ENCODE data around the gene MAP3K13.
A peak's percentile ranks its signal among the peaks of the same experiment; 100 is the strongest.

MAP3K13 gene

DNA sequence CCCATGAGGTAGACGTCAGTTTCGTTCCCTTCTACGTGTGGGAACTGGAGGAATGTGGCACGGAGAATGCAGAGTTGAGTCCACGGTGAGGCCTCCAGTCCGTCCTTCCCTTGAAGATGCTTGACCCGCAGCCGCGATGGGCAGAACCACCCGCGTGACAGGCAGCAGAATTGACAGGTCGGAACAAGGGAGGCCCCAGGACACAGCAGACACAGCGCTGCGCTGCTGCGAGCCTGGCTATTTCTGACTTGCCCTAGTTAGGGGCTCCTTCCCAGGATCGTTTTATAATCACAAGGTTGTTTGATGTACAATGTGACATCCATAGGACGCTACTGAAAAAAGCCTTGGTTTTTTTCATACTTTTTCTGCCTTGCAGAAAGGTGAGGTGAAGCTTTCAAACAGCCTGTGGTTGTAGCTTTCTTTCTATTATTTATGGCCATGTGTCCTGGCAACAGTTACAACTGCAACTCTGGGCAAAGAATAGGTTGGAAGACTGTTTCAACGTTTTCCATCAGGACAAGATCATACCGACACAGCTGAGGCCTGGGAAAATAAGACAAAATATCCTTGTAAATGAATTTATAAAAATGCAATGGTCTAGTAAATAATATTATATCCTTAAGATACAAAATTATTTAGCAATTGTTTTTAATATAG lies 145.5 kb downstream of the MAP3K13 start:
- no peak for DNase-seq (ENCODE audit: low read depth in 2 of 2)

GRCh38 chr3:185511711-185512110 lies 148.8 kb downstream of the MAP3K13 start:
- no peak for DNase-seq (ENCODE audit: low read depth in 2 of 2)

DNA sequence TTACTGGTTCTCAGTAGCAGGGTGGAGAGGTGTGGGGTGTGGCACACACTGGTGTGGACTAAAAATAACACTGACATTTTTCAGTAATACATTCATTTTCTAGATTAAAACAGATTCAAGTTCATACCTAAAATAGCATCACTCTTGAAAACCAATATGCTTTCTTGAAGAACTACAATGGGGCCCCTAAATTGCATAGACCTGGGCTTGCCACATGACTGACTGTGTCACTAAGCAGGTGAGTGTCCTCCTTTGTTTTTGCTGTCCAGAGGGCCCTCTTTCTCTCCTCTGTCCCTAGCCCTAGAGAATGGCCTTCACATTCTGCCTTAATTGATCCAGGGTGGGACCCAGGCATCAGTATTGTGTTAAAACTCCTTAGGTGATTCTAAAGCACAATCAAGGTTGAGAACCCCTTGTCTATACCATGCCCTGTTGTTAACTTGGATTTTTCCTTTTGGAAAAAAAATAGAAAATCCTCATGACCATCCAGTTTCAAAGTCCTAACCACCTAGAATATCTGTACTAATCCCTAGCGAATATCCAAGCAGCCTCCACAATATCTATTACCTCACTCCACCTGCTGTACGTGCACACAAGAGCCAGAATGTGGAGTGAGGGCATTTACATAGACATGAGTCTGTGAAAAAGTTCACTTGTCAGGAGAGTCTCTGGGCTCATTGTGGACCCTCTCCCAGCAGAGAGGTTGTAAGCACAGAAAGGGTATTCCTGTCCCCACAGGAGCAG lies 154.6 kb downstream of the MAP3K13 start:
- no peak for DNase-seq (ENCODE audit: low read depth in 2 of 2)

GRCh38 chr3:185519021-185519420 lies 156.1 kb downstream of the MAP3K13 start:
- no peak for DNase-seq (ENCODE audit: low read depth in 2 of 2)

DNA sequence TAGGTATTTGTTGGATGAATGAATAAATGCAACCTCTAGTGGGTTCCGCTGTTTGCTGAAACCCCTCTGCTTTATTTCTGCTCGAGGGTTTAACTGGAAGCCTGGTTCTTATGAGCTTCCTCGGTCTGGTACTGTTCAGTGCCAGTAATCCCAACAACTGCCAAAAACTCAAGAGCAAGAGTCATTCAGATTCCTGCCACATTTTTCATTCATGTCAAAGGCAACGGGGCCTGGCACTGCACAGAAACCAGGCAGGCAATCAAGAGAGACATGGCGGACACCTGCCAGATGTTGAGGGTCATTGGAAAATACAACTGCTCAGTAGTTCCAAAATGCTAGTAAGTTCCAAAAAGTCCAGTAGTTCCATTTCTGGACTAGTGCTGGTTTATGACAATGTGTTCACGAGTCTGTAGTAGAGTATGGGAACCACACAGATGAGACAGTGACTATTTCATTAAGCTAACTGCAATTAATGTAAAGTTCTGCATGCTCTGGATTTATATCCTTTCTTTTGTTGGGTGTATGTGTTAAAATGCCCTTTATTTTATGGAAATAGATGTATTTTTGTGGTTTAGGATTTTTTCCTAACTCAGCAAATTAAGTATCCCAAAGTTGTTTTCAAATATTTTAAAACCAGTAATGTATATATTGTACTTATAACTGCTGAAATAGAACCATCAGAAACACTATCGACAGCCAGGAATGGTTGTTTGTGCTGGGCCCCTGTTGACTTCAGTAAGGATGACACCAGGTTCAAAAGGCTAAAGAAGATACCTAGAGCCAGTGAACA lies 158.6 kb downstream of the MAP3K13 start:
- no peak for DNase-seq (ENCODE audit: low read depth in 2 of 2)

GRCh38 chr3:185526349-185526951 lies 163.5 kb downstream of the MAP3K13 start:
- DNase-seq (ENCODE audit: low read depth in 2 of 2), result no peak

- DNase-seq (ENCODE audit: low read depth in 2 of 2), result no peak
These were observed 164.4 kb downstream of the MAP3K13 start for GRCh38 chr3:185527364-185527763.

- DNase-seq (ENCODE audit: low read depth in 2 of 2), result no peak
These were observed 165.6 kb downstream of the MAP3K13 start for GRCh38 chr3:185528532-185528931.

- DNase-seq (ENCODE audit: low read depth in 2 of 2), result no peak
These were observed 167.9 kb downstream of the MAP3K13 start for GRCh38 chr3:185530856-185531255.

DNA sequence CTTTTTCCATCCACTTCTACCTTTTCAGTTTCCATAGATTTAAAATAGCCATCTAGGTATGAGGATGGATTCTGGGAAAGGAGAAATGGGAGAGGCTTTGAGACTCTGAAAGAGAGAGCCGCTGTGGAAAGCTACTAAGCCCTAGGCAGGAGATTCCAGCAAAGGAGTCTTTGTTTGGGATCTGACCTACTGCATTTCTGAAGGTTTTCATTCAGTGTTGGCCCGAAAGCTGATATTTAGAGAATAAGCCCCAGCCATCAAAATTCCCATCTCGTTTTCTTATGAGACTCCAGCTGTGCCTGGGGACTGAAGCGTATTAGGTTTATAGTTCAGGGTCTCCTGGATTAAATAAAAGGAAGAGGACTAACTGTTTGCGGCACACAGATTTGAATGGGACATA lies 170.0 kb downstream of the MAP3K13 start:
- no peak for DNase-seq (ENCODE audit: low read depth in 2 of 2)

- DNase-seq (ENCODE audit: low read depth in 2 of 2), result no peak
These were observed 171.6 kb downstream of the MAP3K13 start for GRCh38 chr3:185534511-185534910.

DNA sequence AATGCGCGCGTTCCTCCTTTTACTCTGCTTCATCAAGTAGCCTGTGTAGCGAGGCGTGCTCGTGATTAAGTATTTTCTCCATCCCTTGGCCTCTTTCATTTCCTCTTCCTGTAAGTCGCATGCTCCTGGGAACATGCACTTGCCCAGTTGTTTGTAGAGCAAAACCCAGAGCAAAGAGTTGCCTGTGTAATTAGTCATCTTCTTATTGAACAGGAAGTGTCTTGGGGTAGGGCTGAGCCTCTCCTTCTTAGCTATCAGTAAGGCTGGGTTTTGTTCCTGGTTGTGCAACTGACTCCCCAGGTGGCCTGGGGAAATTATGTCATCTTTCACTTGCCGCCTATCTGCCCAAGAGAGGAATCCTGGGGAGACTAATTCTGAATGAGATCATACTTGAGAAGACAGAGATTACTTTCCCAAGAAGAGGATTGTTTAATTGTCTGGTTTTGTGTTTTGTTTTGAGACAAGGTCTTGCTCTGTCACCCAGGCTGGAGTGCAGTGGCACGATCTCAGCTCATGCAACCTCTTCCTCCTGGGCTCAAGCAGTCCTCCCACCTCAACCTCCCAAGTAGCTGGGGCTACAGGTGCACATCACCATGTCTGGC lies 174.5 kb downstream of the MAP3K13 start:
- peak; percentile 22 to 32 for DNase-seq (ENCODE audit: low read depth in 2 of 2)
